ENCODE results near the gene IL18BP.
A peak's percentile ranks its signal among the peaks of the same experiment; 100 is the strongest.

IL18BP gene

DNA sequence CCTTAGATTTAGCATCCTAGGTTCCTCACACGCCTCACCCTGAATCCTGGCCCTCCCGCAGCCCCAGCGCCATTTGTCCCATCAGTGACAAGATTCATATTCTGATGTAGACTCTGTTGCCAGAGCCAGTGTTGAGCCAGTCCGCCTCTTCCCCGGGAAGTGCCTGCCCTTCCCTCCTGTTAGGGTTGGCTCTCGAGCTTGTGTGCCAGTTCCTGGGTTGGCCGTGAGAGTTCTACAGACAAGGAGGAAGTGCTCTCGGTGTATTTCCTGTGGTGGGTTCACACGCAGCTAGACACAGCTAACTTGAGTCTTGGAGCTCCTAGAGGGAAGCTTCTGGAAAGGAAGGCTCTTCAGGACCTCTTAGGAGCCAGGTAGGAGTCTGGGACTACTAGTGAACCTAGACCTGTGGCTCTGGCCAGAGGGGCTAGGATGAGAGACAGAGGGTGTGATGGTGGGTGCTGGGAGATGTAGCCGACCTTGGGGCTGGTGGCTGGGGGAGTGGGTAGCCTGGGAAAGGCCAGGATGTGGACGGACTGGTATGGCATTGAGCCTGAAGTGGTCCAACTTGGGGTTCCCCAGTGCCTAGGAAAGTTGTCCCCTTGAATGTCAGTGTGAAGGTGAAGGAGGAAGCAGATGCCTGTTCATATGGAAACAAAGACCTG is at the start of gene IL18BP:
TSS of gene IL18BP (plus strand) at position 261 of the 662 bp plus-strand sequence. CDS start 1,076 bp downstream, outside the sequence.
- peak; percentile 50 for DNase-seq (ENCODE audit: low spot score)

DNA sequence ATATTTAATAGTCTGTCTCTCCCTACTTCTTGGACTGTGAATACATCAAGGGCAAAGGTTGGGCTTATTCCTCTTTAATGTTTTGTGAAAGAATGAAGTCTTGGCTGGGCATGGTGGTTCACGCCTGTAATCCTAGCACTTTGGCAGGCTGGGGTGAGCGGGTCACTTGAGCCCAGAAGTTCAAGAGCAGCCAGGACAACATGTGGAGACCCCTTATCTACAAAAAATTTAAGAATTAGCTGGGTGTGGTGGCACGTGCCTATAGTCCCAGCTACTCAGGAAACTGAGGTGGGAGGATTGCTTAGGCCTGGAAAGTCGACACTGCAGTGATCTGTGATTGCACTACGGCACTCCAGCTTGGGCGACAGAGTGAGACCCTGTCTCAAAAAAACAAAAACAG is 49.7 kb upstream of the IL18BP start:
- DNase-seq (ENCODE audit: low spot score) = no peak

DNA sequence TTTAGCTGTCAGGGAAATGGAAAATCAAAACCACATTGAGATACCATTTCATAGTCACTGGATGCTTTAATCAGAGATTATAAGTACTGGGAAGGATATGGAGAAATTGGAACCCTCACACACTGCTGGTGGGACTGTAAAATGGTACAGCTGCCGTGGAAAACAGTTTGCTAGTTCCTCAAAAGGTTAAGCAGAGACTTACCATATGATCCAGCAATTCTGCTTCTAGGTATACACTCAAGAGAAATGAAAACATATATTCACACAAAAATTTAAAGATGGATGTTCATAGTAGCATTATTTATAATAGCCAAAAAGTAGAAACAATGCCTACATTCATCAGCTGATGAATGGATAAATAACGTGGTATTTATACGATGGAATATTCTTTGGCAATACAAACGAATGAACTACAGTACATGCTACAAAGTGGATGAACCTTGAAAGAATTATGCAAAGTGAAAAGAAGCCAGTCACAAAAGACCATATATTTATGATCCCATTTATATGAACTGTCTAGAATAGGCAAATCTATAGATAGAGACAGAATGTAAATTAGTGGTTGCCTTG is 46.9 kb upstream of the IL18BP start:
- DNase-seq (ENCODE audit: low spot score) = no peak

DNA sequence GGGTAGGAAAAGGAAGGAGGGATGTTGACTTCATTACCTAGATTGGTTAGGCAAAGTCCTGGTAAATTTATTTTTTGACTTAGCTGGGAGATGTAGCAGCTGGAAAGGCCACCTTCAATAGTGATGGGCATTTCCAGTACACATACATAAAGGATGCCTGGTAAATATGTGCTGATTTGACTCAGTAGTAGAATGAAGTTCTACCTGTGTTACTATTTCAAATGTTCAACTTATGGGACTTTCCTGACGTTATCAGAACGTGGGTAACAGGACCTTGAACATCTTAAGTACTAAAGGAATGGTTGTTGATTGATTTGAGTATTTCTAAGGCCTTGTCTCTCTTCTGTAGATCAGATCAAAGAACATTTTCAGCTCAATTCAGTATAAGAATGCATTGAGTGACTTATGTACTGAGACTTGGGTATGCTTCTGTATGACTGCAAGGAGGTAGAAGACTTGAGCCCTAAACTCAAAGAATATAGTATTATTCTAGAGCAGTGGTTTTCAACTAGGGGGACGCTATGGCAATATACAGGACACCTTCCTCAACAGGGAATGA is 42.7 kb upstream of the IL18BP start:
- DNase-seq (ENCODE audit: low spot score) = no peak

DNA sequence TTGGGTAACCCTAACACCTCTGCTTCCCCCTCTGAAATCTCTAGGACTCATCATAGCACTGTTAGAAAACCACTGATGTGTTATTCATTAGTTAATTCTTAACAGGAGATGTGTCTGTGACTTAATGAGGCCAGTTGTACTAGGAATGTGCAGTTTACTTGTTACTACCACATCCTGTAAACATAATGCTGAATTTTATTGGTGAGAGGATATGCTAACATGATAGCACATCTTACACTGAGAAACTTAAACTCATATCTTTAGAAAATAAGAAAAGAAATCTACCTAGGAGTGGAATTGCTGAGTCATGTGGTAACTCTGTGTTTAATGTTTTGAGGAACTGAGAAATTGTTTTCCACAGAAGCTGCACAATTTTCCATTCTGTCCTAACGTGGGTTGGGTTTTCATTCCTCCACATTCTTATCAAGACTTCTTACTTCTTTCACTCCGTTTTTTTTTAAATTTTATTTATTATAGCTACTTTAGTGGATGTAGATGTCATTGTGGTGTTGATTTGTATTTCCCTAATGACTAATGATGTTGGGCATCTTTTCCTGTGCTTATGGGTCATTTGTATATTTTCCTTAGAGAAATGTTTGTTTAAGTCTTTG is 36.2 kb upstream of the IL18BP start:
- no peak for DNase-seq (ENCODE audit: low spot score)

DNA sequence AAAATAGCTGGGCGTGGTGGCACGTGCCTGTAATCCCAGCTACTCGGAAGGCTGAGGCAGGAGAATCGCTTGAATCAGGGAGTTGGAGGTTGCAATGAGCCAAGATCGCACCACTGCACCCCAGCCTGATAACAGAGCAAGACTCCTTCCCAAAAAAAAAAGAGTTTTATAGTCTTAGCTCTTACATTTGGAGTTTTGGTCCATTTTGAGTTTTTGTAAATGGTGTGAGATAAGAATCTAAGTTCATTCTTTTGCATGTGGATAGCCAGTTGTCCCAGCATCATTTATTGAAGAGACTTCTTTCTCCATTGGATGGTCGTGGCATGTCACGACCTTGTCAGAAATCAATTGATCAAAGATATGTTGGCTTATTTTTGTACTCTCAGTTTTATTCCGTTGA is 35.2 kb upstream of the IL18BP start:
- no peak for DNase-seq (ENCODE audit: low spot score)

DNA sequence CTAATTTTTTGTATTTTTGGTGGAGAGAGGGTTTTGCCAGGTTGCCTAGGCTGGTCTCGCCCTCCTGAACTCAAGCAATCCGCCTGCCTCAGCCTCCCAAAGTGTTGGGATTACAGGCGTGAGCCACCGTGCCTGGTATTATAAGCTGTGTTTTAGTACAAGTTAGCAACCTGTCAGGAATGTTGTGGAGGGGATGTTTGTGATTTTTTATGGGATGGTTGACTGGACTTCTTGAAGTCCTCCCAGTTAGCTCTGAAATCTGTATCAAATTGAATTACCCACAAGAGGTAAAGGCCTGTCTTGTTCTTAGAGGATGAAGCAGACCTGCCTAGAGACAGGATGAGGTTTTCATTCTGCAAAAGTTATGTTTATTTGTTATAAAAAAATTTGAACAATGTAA is 34.1 kb upstream of the IL18BP start:
- no peak for DNase-seq (ENCODE audit: low spot score)

DNA sequence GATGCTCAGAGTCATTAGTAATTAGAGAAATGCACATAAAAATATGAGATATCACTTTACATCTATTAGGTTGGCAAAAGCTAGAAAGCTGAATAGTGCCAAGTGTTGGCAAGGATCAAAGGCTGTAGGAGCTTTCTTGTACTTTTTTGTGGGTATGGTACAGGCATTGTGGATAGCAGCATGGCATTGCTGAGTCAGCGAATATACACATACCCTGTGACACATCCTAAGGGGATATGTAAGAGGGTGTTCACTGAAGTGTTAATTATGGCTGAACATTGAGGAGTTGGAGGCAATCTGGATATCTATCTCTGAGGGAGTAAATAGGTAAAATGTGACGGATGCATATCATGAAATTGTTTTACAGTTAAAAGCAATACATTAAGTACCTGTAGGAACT is 27.0 kb upstream of the IL18BP start:
- DNase-seq (ENCODE audit: low spot score) = no peak

DNA sequence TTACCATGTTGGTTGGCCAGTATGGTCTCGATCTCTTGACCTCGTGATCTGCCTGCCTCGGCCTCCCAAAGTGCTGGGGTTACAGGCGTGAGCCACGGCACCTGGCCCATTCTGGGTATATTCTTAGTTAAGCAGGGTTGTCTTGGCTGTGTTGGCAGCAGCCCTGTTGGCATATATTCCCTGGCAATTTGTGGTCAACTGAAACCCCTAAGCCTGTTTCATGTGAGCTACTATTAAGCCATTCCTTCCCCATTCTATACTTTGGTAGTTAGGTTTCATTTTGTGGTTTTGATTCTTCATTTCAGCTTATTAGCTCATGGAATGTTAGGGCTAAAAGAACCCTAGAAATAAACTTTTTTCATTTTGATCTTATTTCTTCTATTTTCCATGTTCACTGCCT is 22.2 kb upstream of the IL18BP start:
- DNase-seq (ENCODE audit: low spot score) = no peak

DNA sequence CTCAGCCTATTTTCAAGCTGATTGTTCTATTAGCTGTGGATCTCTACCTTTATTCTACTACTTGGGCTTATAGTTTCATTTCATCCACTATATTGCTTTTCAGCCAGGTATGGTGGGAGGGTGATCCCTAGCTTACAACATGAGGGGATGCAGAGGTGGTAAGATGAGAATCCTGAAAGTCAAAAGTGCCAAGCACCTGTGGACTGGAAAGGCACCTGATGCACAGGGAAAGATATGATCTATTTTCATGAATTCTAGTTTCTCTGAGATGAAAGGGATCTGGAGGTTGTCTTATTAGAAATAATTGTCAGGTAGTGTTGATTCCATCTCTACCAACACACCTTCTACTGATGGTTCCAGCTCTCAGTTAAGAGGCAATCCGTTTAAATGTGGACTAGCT is 21.6 kb upstream of the IL18BP start:
- DNase-seq (ENCODE audit: low spot score) = no peak

DNA sequence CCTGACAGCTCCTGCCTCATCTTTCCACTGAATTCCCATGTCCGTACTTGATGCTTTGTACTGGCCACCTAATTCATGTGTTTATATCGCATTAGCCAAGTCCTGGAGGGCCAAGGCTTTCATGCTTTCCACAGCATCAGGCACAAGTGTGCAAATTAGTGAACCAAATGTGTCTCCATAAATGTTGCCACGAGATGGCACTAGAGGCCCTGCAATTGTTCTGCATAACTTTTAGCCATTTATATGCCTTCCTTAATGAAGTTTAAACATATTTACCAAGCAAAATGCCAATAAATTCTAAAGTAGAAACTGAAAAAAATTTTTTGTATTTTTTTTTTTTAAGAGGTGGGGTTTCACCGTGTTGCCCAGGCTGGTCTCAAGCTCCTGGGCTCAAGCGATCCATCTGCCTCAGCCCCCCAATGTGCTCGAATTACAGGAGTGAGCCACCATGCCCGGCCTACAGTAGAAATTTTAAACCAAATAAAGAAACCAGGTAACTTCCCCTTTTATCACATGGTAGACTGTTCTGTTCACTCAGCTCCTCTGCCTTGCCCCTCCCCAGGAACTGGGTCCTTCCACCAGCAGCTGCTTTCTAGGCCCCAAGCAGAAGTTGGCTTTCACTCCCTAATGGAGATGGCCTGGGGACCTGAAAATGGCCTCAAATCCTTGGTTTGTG is 20.8 kb upstream of the IL18BP start:
- DNase-seq (ENCODE audit: low spot score) = peak; percentile 42

DNA sequence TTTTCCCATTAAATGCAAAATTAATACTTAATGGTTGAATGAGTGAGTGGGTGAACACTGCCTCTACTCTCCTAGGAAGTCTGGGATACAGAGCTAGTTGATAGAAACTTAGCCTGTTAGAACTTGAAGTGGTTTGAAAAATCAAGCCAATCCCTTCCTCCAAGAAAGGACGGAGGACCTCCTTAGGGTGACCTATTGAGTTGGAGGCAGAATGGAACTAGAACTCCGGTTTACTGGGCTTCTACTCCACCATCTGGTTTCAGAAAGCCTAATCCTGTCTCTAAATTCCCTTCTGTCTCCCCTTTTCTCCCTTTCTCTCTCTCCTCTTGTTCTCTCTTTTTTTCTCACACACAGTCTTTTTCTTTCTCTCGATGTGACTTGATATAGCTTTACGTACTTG is 19.6 kb upstream of the IL18BP start:
- DNase-seq (ENCODE audit: low spot score) = no peak

DNA sequence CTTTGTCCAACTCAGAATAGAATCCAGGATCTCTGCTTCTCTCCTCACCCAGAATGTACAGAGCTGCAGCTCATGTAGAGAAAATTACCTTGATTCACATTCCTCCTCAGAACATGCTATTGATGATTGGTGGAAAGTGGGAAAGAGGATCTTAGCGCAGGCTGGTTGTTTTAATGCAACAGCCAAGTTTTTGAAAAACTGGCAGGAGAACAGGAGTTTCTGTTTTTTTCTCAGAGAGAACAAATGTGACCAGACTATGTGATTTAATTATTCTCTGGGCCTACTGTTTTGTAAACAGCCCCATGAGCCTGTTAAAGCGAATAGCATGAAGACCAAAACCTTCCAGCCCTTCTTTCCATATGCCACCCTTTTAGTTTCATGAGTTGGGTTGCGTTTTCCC is 19.1 kb upstream of the IL18BP start:
- DNase-seq (ENCODE audit: low spot score) = no peak

DNA sequence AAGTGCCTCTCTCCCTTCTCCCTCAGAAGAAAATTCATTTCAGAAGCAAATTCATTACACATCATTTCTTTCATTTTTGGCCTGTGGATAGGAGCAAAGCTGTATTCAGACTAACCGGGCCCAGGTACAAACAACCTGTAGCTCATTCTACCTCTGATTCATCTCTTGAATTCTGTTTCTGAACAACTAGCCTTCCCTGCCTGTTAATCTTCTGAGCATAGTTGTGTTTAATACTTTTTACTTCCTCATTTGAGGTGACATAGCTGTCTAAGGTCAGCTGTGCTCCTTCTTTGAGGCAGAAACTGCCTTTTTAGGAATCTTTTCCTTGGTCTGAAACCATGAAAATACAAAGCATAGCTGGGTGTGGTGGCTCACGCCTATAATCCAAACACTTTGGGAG is 12.6 kb upstream of the IL18BP start:
- DNase-seq (ENCODE audit: low spot score) = no peak

DNA sequence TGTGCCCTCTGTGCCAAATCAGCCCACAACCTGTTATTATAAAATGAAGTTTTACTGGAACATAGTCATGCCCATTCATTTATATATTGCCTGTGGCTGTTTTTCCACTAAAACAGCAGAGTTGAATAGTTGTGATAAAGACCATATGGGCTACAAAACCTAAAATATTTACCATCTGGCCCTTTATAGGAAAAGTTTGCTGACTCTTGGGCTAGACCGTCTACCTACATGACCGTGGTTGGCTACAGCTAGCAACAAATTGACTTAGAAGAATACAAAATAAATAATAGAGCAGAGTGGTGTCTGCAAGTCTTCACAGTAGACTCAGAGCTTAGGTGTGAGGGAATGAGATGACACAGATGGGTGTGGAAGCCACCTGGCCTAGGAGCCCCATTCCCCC is 11.2 kb upstream of the IL18BP start:
- DNase-seq (ENCODE audit: low spot score) = no peak

DNA sequence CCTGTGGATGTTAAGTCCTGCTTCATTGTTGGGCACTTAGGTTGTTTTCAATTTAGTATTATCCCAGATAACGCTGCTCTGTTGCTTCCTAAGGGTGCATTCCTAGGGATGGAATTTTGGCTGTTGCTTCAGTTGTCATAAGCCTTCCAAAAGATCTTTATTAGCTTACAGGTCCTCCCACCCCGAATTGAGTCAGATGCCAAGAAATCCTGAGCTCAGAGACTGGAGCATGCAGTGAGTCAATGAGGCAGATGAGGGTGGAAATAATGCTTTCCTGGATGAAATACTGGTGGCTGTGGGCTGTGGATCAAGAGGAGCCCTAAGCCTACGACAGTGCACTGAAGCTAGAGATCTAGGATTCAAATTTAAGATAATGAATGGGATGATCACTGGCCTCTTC is 10.7 kb upstream of the IL18BP start:
- DNase-seq (ENCODE audit: low spot score) = no peak

DNA sequence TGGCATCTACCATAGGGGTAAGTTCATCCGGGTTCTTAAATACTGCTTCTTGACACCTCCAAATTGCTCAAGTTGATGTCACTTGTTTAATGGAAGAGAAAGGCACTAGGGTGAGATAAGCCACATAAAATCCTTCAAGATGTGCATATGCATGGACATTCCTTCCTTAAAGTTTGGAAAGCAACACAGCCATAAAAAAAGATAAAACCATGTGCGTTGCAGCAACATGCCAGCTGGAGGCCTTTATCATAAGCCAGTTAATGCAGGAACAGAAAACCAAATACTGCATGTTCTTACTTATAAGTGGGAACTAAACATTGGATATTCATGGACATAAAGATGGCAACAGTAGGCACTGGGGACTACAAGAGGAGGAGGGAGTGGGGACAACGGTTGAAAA is 8.0 kb upstream of the IL18BP start:
- DNase-seq (ENCODE audit: low spot score) = no peak

DNA sequence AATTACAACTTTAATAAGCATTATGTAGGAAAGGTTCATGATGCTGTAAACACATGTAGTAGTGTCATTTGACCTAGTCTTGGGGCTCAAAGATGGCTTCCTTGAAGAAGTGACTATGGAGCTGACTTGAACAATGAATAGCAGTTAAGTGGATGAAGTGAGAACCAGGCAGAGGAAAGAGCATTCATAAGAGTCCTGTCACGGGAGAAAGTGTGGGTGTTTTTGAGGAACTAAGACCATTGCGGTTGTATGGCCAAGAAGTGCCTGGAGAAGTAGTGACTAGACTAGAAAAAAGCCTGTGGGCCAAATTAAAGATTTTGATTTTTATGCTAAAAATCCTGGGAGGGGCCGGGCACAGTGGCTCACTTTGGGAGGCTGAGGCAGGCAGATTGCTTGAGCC is 7.2 kb upstream of the IL18BP start:
- DNase-seq (ENCODE audit: low spot score) = no peak

DNA sequence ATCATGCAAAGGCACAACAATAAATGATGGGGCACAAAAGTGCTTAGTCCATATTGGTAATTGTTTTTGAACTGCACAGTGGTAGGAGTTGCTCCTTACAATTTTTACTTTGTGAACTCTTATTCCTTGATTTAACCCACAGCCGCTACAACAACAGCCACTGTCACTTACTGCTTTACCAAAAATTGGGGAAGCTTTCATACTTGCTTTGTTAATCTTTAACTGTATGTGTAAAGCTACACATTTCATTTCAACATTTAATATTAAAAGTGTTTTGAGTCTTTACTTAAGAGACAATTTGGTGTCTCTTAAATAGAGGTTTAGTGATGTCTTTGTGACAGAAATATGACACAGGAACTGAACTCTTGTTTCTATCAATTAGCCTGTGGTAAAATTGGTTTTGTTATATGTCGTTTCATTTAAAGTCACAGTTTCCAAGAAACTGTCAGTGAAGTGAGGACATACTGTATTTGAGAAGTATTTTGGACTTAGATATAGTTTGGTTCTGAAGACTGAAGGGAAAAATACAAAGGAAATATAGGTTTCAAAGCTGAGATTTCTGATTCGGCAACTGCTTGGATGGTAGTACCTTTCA is 6.5 kb upstream of the IL18BP start:
- no peak for DNase-seq (ENCODE audit: low spot score)

DNA sequence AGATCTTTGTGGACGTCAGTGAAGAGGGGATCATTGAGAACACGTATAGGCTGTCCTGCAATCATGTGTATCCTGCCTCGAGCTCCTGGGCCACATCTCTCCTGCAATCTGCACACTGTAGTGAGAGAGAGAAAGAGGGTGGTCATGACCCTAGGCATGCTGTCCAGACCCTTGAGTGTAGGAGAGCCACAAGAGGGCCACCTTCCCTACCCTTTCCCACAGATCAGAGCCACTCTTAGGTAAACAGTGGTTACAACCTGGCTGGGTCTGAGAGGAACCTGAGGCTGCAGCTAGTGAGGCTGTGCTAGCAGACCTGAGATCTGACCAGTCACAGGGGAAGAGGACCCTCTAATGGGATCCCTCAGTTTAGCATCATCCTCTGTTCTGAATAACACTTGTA is 3.9 kb upstream of the IL18BP start:
- no peak for DNase-seq (ENCODE audit: low spot score)

DNA sequence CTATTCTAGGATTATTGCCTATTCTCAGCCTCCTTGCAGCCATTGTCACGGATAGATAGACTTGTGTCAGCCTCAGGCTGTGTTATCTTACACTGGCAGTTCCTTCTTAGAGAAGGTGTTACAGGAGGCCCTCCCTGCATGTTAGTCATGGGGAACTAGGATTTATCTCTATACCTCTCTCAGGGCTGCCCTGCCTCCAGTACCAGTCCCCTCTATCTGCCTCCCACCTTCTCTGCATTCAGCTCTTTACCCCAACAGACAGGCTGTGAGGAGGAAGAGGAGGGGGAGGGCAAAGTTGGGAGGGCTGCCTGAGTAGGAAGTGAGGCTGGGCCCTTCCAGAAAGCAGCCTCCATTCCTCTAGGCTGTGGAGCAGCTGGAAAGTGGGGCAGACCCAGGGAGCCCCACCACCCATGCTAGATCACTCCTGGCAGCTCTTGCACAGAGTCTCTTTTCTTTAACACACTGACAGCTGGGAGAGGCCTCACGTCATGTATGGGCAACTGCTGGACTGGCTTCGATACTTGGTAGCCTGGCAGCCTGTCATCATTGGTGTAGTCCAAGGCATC is 2.9 kb upstream of the IL18BP start:
- DNase-seq (ENCODE audit: low spot score) = no peak

DNA sequence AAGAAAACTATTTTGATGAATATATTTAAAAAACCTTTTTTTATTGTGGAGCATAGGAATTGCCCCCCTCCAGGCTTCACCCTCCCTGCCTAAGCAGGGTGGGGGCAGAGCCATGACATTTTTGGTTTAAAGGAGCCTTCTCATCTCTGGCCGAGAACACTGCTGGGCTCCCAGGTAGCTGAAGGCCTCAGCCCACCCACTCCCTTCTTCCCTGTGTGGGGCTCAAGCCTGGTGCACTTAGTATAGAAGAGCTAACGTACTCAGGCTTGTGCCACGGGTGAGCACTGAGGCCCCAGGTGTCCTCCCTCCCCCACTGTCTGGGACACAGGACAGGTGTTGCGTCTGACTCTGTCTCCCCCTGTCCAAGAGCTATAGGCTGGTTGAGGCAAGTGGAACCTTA is 2.2 kb upstream of the IL18BP start:
- DNase-seq (ENCODE audit: low spot score) = no peak
